Motor neuron (in vitro differentiated cells): Measurements from ENCODE around the gene ITGB8. TPM values are rescaled to one million over a fixed set of nuclear protein-coding genes. Genes with fewer than 3 reads are reported as not detected.

Experiments
- ATAC-seq, 8 experiments: fragments of 200-7000 bp; cut with Tn5 transposase; replicated peaks in 6 of 8; 2 replicates each; pipeline ENCODE4 v1.8.0; 2021; ENCODE audit warnings: mild to moderate bottlenecking in 8 of 8, moderate library complexity in 8 of 8
- H3K27ac ChIP-seq, 2 donors: fragments of 250-450 bp; sonication (Bioruptor Pico); 2 replicates each; pipeline ENCODE4 v1.9.0; 2021; ENCODE audit warnings: antibody characterized with exemption in 2 of 2, mild to moderate bottlenecking in 2 of 2, moderate library complexity in 1 of 2
- H3K4me1 ChIP-seq, 2 donors: fragments of 250-450 bp; sonication (Bioruptor Pico); replicated peaks in 1 of 2; 2 replicates each; pipeline ENCODE4 v1.6.1; 2021; ENCODE audit warnings: antibody characterized with exemption in 2 of 2, mild to moderate bottlenecking in 2 of 2, moderate library complexity in 1 of 2
- H3K4me3 ChIP-seq, 5 donors: fragments of 250-450 bp; sonication (Bioruptor Pico); 2 replicates each; pipeline ENCODE4 v1.9.0; 2021; ENCODE audit warnings: antibody characterized with exemption in 5 of 5, mild to moderate bottlenecking in 5 of 5, moderate library complexity in 4 of 5
- WGBS, 10 experiments: fragments of 450-650 bp; shearing (Covaris generic); methylation state at CpG; one replicate each; pipeline ENCODE4 v1.0.0; 2022; 5-methylcytosine and 5-hydroxymethylcytosine counted together
- in situ Hi-C, 9 experiments: fragments of 400-800 bp; cut with MboI; loops; one replicate each; pipeline ENCODE4 v1.15.0; 2021; ENCODE audit warnings: low sequenced_read_pairs in 9 of 9, low pct_unique_long_range_greater_than_20kb in 2 of 9; ENCODE audit not compliant: unreplicated experiment in 9 of 9
- total RNA-seq, 8 experiments: library from RNA; unstranded; fragments of 300-600 nt; gene quantifications; 2 replicates each; pipeline versions ENCODE4 v1.2.3 to v1.2.4, GENCODE V29; 2022

Gene ITGB8
- total RNA-seq, 8 experiments from 2014 or later = 4.8 to 133 (median 15.5) TPM

DNA sequence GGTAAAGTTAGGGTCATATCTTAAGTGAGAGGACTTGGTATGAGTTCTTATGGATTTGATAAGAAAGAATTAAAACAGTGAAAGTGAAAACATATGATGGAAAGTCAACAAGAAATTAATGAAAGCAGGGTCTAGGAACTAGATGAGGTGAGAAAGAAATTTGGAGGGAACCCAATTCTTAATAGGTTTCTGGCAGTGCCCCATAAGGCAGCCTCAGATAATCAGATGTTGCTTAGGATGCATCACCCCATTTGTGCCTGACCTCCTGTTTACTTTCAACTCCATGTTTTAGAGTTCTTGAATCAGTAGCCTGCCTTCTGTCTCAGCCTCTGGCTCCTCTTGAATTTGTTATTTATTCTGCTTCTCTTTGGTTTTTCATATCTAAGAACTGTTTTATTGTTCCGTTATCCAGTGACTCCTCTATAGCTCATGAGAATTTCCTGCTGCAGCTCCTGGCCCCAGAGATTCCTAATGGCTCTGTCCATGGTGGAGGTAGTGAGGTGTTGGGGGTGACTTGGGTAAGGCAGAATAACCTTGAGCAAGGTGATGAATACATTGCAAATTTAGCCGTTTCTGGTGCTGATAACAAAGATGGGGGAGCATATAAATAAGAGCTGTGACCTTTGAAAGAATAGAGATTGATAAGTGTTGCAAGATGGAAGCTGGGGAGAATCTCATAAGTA lies 17.6 kb downstream of the ITGB8 start:
- in situ Hi-C loops = loop anchor here in 2 of 9 experiments (25.0 kb wide), 2 partner anchors 239 to 586 kb away; partner anchors contain the start of gene TMEM196 (in 1 of the 2)
- ATAC-seq = no peak
- H3K27ac ChIP-seq = no peak overlapping the region
- peaks cover 9 to 11% of the 10 kb centered on the region in 2 donors for H3K4me1 ChIP-seq
- 0 to 100% (median 90%) methylated on average over 1 to 2 of the region's 2 CpGs; no CpG with 5 or more reads in 1 of the 10 experiments for WGBS, 10 experiments
- H3K4me3 ChIP-seq = no peak overlapping the region

DNA sequence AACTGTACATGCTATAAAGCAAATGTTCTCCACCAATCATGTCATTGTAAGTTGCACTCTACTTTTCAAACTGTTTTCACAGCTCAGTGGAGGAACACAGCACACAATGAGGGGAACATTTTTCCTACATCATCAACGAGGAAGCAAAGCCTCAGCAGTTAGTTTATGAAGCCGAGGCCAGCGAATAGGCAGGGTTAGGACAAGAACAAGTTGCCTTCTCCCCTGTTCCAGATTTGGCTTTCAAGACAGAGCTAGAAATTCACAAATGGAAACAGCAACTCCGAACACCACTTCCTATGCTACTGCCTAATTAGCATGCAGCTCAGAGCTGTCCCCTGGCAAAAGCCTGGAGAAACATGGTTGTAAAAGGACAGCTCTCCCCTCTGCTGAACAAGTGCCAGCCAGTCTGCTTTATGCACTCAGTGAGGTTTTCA lies 19.8 kb downstream of the ITGB8 start:
- H3K27ac ChIP-seq = peak overlapping the region in 1 of 2 donors; percentile 49
- H3K4me3 ChIP-seq = peak overlapping the region in 2 of 5 donors; percentile 3 to 24
- H3K4me1 ChIP-seq = peaks cover 7 to 18% of the 10 kb centered on the region in 2 donors
- 0 to 73% (median 20%) methylated on average over 1 to 4 of the region's 4 CpGs; no CpG with 5 or more reads in 2 of the 10 experiments for WGBS, 10 experiments
- ATAC-seq = peak; percentile 34 to 93 (median 80)
- in situ Hi-C loops = no loop called here

DNA sequence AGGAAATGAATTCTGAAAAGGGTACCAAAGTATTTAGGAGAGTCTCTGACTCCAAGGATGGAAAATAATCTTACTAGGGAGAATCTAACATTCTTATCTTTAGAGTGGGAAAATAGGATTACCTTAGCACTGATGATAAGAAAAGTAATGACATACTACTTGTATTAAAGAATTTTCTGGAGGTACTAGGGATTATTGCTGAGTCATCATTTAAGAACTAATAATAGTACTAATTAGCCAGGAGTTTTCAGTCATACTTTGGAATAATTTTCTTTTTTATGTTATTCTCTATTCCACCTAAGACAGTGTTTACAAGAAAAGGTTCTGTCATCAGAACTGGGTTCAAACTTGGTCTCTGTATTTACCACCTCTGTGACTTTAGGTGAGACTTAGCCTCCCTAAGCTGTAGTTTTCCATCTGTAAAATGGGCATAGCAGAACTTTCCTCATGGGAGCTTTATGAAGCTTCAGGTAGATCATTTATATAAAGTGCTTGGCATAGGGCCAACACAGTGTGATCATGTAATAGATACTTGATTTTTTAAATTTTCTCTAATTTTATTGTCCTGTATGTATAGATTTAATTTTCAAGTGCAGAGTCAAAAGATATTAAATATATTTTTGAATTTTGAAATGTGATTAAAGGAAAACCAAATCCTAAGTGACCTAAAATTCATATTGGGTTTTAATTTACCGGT lies 20.4 kb downstream of the ITGB8 start:
- 63 to 100% (median 100%) methylated on average over 1 of the region's 1 CpG for WGBS, 10 experiments
- peaks cover 8 to 19% of the 10 kb centered on the region in 2 donors for H3K4me1 ChIP-seq
- H3K4me3 ChIP-seq = peak overlapping the region in 1 of 5 donors; percentile 24
- H3K27ac ChIP-seq = peak overlapping the region in 1 of 2 donors; percentile 49
- ATAC-seq = no peak
- in situ Hi-C loops = no loop called here

DNA sequence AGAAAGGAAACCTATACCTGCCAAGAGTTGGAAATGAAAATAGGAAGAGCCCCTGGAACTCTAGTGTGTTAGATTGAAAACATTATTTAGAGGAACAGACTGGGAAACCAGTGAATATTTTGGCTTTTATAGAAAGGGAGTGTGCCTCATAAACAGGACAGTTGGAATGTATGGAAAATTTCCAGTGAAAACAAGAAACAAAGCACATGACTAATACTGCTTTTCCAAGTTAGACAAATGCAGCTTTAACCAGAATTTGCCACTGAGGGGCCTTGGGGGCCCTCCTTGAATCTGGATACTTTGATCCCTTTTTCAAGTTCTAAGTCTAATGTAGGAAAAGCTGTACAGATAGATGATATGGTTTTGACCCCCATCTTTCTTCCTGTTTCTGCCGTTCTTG lies 21.2 kb downstream of the ITGB8 start:
- 20 to 100% (median 63%) methylated on average over 1 of the region's 1 CpG; no CpG with 5 or more reads in 5 of the 10 experiments for WGBS, 10 experiments
- ATAC-seq = peak in 1 of 8 experiments; percentile 16
- in situ Hi-C loops = no loop called here
- Histone ChIP-seq H3K27ac (no peak overlapping the region), H3K4me1 (peaks cover 8 to 19% of the 10 kb centered on the region in 2 donors), H3K4me3 (no peak overlapping the region)

DNA sequence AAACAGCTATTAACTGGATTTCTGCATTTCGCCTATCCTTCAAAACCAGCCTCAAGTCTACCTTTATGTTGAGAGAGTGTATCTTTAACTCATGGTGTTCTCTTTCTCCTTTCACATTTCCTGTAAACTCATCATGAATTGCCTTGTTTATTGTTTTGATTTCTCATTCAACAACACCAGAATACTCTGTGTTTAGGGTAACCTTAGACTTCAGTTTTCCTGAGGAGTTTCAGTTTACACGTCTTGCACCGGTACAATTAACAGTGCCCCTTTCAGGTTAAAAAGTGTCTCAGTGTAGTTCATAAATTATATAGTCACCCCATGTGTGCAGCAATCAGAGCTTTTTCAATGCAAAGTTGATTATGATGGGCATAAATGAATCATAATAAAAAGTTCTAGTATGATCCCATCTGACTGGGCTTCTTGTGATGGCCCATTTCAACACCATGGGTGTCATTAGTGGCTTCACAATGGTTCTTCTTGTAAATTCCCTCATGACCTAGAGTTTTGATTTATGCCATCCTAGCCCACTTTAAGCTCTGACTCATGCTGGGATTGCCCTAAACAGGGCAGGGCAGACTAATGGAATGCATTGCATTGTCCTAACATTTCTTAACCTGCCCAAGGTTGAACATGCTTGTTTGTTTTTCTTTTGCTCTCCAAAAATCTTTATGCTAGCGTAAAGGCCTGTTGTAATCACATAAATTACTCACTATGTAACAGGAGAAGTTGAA lies 22.0 kb downstream of the ITGB8 start:
- peak; percentile 58 to 85 (median 73) for ATAC-seq
- WGBS, 10 experiments = 0 to 100% (median 84%) methylated on average over 1 to 4 of the region's 4 CpGs; no CpG with 5 or more reads in 1 of the 10 experiments
- in situ Hi-C loops = no loop called here

DNA sequence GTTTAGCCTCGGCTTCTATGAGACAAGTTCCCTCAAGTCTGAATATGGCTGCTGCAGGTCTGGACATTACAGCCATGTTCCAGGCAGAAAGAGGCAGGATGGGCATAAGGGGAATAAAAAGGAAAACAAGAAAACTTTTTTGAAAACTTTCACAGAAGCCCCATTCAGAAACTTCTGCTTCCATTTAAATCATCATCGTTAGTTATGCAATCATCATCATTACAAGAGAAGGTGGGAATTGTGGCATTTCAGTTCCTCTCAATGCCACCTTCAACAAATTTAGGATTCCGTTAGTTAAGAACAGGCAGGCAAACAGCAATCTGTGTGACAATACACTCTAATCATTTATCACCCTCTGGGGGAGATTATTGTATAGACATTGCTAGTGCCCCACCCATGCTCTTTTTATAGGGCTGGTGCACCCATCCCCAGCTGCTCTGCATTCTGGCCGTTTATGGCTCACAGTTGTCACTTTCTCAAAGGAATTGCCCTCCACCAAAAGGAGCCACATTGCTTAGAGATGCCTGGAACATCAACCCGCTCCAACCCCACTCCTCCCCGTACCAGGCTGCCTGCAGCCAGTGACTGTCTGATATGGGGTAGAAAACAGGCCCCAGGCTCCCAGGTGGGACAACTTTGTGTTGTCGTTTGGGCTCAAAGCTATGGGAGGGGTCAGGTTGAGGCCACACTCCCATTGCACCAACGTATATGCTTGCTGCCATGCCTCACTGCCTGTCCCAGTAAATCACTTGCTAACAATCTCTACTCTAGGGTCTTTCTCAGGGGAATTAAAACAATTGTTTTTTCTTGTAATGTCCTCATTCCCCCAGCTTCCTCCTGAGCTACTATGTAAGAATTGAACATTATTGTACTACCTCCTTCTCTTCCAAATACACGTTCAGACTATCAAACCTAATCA lies 24.2 kb downstream of the ITGB8 start:
- ATAC-seq = peak in 4 of 8 experiments; percentile 7 to 58 (median 56)
- peaks cover 8 to 19% of the 10 kb centered on the region in 2 donors for H3K4me1 ChIP-seq
- no peak overlapping the region for H3K4me3 ChIP-seq
- no peak overlapping the region for H3K27ac ChIP-seq
- WGBS, 10 experiments = 0 to 100% (median 60%) methylated on average over 1 to 7 of the region's 9 CpGs; no CpG with 5 or more reads in 1 of the 10 experiments
- in situ Hi-C loops = no loop called here

More for the DNA sequence above, 22.0 kb downstream of the ITGB8 start:
- peaks cover 8 to 19% of the 10 kb centered on the region in 2 donors for H3K4me1 ChIP-seq
- H3K4me3 ChIP-seq = no peak overlapping the region
- no peak overlapping the region for H3K27ac ChIP-seq

DNA sequence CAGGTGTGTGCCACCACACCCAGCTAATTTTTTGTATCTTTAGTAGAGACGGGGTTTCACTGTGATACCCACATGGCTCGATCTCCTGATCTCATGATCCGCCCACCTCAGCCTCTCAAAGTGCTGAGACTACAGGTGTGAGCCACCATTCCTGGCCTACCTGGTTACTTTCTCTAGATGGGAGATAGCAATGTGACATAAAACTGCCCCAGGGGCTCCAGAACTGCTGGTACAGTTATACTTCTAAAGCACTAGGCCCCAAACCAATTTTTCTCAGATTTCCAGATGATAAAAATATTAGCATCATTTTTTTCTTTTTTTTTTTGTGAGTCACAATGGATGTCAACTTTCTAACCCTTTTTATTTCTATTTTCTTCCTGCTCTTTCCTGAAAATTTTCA lies 27.4 kb downstream of the ITGB8 start:
- no peak overlapping the region for H3K27ac ChIP-seq
- in situ Hi-C loops = no loop called here
- ATAC-seq = no peak
- peaks cover 8 to 9% of the 10 kb centered on the region in 2 donors for H3K4me1 ChIP-seq
- H3K4me3 ChIP-seq = no peak overlapping the region
- WGBS, 10 experiments = 86 to 100% (median 100%) methylated on average over 1 to 3 of the region's 3 CpGs; no CpG with 5 or more reads in 7 of the 10 experiments

DNA sequence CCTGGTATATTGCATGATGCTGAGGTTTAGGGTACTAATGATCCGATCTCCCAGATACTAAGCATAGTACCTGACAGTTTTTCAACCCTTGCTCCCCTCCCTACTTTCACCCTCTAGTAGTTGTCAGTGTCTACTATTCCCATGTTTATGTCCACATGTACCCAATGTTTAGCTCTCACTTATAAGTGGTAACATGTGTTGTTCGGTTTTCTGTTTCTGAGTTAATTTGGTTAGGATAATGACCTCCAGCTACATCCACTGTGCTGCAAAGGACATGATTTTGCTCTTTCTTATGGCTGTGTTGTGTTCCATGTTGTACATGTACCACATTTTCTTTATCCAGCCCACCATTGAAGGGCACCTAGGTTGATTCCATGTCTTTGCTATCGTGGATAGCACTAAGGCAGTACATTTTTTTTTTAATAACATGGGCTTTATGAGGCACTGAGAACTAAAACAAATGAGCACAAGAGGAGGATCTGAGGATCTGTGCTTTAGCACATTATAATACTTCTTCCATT lies 28.1 kb downstream of the ITGB8 start:
- Histone ChIP-seq H3K4me1 (peaks cover 8 to 9% of the 10 kb centered on the region in 2 donors), H3K27ac (no peak overlapping the region), H3K4me3 (no peak overlapping the region)
- 55 to 100% (median 94%) methylated on average over 1 to 3 of the region's 3 CpGs; no CpG with 5 or more reads in 1 of the 10 experiments for WGBS, 10 experiments
- in situ Hi-C loops = no loop called here
- no peak for ATAC-seq

DNA sequence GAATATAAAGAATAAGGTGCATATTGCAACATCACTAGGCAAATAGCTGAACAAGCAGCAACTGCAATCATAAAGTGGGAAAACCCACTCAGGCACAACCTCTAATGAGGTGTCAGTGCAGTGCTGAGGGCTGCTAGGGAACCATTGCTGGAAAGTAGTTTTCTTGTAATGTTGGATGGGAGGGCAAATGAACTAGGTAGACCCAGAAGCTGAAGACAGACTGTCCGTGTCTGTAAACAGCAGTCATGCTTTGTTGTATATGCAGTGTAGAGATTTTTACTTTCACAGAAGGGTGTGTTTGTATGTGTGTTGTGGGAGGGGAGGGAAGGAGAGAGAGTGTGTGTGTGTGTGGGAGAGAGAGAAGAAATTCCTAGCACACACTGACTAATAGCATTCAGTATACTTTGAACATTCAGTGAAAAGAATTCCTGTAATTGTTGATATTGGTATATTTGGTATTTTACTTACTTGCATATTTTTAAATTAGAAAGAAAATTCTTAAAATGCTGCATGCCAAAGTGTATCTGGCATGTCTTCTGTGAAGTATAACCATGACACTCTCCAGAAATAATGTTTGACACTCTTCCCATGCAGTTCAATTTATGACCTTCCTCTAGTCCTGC lies 28.8 kb downstream of the ITGB8 start:
- 11 to 100% (median 84%) methylated on average over 1 of the region's 1 CpG; no CpG with 5 or more reads in 4 of the 10 experiments for WGBS, 10 experiments

DNA sequence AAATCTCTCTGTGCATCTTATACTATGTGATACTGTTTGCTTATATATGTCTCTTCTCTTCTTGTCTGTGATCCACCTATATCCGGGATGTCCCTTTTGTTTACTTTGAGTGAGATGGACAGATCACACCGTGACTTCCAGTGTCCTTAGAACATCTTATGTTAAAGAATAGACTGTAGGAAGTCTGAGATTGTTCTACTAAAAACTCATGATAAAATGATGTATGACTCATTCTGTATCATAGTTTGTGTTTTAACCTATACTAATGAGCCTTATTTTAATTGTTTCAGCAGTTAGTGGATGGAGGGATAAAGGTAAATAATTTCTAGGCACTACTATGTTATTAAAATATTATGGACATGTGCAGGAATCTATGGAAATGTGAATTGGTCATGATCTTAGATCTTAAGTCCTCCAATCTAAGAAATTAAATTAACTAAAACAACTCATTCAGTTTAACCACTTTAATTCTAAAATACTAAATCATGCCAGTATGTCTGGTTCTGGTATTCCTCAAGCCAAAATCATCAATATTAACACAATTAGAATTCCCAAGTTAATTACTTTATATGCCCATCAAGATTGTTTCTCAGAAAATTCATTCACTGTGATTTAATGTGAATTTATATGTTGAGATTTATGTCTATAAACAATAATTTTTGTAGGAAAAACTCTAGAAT lies 32.0 kb downstream of the ITGB8 start:
- Histone ChIP-seq H3K4me3 (no peak overlapping the region), H3K27ac (no peak overlapping the region), H3K4me1 (no peaks in the 10 kb centered on the region)
- in situ Hi-C loops = no loop called here
- 81 to 100% (median 95%) methylated on average over 1 to 2 of the region's 2 CpGs for WGBS, 10 experiments
- ATAC-seq = no peak

More for the DNA sequence above, 28.8 kb downstream of the ITGB8 start:
- peaks cover 8 to 9% of the 10 kb centered on the region in 2 donors for H3K4me1 ChIP-seq
- H3K27ac ChIP-seq = no peak overlapping the region
- no peak overlapping the region for H3K4me3 ChIP-seq
- in situ Hi-C loops = no loop called here
- ATAC-seq = peak in 6 of 8 experiments; percentile 18 to 86 (median 50)

DNA sequence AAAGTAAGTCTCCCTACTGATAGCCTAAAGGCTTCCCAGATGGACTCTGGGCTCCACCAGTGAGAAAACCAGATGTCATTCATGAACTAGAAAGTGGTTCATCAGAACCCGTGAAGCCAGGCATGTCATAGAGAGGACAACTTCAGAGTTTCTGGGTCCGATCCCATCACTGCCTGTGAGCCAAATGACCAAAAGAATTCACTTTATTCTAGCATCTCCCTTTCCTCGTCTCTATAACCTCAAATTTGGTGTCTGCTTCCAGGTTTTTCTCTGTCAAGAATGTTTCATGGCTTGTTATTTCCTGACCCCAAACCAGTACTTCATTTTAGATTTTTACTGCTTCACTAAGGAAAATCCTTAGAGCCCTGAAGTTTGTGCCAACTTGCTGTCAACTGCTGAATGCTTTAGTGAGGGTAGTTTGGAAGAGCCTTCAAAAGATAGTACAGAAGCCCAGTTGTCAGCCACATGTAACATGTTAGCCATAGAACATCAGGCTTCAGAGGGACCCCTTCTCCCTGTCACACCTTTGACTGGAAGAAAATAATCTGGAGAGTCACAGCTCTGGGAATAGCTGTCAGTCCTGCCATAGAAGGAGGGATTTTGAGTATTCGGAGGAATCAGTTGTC lies 34.0 kb downstream of the ITGB8 start:
- in situ Hi-C loops = no loop called here
- peak in 2 of 8 experiments; percentile 5 to 9 for ATAC-seq
- H3K4me3 ChIP-seq = no peak overlapping the region
- no peak overlapping the region for H3K27ac ChIP-seq
- no peaks in the 10 kb centered on the region for H3K4me1 ChIP-seq
- 43 to 100% (median 85%) methylated on average over 2 to 4 of the region's 4 CpGs; no CpG with 5 or more reads in 3 of the 10 experiments for WGBS, 10 experiments
